Astrocyte (in vitro differentiated cells and primary cell): ENCODE data around the gene PRKCG.

ENCODE experiments used
- EZH2 ChIP-seq: IDR thresholded peaks from 2 replicates; pipeline ENCODE4 v1.6.1; 2012; ENCODE audit warnings: mild to moderate bottlenecking, low read length, inconsistent platforms; ENCODE audit not compliant: insufficient read depth
- TF ChIP-seq, protein P1 (sequence below): IDR thresholded peaks from 2 replicates; pipeline ENCODE4 v1.5.1; 2011; ENCODE audit warnings: low read depth, mild to moderate bottlenecking, inconsistent platforms, low read length, moderate library complexity; ENCODE audit not compliant: insufficient read depth

DNA sequence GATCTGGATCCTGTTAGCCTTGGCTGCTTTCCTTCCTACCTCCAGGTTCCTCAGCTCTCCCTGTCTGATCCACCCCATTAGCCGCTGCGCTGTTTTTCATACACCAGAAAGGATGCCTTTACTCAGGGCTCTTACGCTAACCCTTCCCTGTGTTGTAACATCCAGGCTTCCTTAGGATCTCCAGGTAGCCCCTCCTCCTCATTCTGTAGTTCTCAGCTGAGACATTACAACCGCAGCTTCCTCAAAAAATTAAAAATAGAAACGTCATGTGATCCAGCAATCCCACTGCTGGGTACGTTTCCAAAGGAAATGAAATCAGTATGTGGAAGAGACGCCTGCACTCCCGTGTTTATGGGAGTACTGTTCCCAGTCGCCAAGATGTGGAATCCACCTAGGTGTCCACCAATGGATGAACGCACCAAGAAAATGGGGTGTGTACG lies 32.7 kb upstream of the PRKCG start:
- TF ChIP-seq, protein P1, sequence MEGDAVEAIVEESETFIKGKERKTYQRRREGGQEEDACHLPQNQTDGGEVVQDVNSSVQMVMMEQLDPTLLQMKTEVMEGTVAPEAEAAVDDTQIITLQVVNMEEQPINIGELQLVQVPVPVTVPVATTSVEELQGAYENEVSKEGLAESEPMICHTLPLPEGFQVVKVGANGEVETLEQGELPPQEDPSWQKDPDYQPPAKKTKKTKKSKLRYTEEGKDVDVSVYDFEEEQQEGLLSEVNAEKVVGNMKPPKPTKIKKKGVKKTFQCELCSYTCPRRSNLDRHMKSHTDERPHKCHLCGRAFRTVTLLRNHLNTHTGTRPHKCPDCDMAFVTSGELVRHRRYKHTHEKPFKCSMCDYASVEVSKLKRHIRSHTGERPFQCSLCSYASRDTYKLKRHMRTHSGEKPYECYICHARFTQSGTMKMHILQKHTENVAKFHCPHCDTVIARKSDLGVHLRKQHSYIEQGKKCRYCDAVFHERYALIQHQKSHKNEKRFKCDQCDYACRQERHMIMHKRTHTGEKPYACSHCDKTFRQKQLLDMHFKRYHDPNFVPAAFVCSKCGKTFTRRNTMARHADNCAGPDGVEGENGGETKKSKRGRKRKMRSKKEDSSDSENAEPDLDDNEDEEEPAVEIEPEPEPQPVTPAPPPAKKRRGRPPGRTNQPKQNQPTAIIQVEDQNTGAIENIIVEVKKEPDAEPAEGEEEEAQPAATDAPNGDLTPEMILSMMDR, result no peak
- TF ChIP-seq EZH2, result no peak
